Activated CD4-positive, alpha-beta T cell treated with anti-CD3 and anti-CD28 coated beads for 24 hours (primary cell): ENCODE data around the gene RASA1.
"Not testable (repeated sequence)": the region's sequence is repeated elsewhere in the genome, so short reads cannot be mapped to it uniquely, and the experiment has no call there.

Experiments
- DNase-seq, 2 donors: peaks; one replicate each; pipeline ENCODE4 v3.0.0-alpha.2; 2020; ENCODE audit warnings: low read depth in 2 of 2

Gene RASA1

DNA sequence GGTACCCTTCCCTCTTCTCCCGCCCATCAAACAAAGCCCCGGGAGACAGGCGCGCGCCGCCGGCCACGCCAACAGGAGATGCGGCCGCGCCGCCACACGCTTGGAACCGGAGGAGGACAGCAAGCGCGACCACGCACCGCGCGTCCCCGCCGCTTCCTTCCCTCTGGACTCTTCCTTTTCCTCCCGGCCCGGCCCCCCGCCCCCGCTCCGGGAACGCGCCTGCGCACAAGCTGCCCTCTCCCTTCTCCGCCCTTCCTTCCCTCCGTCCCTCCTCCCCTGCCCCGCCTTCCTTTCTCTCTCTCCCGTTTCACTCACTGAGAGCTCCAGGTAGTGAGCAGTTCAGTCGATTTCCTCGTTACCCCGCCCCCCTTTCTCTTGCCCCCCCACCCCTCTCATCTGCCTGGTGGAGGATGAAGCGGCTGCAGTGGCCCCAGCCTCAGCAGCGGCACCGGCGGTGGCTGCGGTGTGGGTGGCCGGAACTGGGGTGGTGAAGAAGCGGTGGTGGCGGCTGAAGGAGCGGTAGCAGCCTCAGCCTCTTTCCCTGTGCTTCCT lies at the start of gene RASA1:
Gene RASA1 (plus strand): TSS at position 310 of the 552 bp plus-strand sequence. CDS start 569 bp downstream, outside the sequence.
- DNase-seq, result peak; percentile 84 to 86

DNA sequence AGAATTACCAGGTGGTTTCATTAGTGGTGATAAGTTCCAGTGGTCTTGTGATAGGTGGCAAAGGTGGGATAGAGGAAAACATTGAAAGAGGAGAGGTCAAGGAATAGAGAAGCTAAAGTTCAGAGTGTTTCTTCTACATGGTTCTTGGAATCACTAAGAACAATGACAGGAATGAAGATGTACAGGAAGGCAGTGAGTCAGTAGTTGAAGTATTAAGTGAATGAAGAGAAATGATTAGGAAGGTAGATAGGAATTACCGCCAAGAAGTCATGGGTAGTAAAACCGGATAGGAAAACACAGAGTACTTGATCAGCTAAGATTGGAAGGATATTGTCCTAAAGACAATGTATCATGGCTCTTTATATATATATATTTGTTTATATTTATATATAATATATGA lies 37.9 kb upstream of the RASA1 start:
- no peak for DNase-seq

GRCh38 chr5:87231037-87231808 lies 36.5 kb upstream of the RASA1 start:
- no peak for DNase-seq

DNA sequence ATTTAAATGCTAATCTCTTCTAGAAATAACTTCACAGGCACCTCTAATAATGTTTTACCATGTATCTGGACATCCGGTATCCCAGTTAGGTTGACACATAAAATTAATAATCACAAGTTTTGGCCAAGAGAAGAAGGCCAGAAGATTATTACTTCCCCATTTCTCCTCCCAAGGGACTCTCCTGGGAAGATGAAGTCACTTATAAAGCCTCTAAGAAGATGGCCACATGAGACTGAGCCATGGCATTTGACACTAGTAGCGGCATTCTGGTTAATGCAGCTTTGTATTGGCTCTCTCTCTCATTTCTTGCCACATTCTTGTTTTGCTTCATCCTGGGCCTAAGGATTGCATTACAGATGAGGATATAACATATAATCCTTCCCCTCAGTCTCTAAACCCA lies 34.5 kb upstream of the RASA1 start:
- DNase-seq, result no peak

DNA sequence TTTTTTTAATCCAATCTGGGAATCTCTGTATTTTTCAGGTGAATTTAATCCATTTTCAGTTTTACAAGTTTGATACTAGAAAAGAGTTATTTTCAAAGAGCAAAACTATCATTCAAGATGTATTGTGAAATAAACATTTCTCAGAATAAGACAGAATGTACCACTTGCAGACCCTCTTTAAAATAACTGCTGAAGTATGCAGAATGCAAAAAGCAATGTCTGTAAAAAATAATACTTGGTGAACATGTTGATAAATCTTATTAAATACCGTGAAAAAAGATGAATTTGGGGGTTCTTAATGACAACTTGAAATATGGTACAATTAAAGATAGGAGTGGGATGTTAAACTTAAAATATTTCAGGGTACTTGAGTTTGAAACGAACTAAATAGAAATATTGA lies 26.1 kb upstream of the RASA1 start:
- DNase-seq, result no peak

DNA sequence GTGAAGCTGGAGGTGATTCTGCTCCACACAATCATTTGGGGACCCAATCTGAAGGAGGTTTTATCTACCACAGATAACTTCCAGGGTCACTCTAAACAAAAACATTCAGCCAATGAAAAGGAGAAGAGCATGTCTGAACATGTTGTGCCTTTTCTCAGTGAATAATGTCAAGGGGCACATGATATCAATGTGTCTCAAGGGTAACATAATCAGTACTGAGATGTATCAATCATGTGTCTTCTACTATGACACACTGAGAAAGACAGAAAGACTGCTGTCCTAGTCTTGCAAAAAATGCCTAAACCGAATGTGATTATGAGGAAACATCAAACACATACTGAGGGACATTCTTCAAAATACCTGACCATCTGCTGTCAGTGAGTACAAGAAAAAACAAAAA lies 25.4 kb upstream of the RASA1 start:
- no peak for DNase-seq

DNA sequence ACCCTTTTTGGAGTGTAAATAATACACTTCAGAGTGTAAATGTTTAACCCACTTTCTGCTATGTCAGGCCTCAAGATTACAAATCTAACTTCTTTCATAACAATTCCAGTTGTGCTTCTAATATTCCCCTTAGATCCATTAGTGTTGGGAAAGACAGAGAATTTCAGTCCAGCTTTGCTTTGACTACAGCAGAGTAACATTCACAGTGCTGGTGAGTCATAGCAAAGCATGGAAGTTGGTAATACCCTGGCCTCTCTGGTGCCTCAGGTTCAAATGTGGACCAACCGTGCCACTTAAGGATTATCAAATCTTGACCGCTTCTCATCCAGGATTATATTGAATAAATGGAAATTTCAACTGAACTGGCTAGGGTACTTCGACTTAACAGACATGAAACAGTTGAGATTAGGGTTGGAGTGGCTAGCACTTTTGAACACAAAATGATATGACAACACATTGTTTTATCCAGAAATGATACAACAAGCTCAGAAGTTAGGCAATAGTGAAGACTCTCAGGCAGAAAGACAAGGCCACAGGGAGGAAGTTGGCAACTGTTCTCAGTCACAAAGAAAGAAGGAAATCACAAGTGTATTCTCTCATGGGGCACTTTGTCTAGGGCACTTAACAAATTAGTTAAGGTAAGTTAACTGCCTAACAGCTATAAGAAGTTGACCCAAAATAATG lies 24.4 kb upstream of the RASA1 start:
- no peak for DNase-seq

- no peak for DNase-seq
Measured at GRCh38 chr5:87245451-87245850, 22.2 kb upstream of the RASA1 start.

- no peak for DNase-seq
Measured at GRCh38 chr5:87246061-87246460, 21.6 kb upstream of the RASA1 start.

DNA sequence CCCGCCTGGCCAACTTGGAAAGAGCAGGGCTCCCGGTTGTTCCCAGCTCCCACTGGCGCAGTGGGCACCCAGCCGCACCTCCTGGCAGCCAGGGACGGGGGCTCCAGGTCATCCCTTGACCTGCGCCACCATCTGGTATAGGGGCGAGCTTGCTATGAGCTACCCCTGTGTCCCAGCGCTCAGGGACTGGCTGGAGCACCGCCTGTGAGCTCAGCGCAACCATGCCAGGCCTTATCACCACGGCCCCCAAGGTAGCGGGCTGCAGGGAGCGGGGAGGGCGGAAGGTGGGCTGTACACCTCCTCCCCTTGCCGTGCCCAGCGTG lies 15.4 kb upstream of the RASA1 start:
- DNase-seq, result no peak

DNA sequence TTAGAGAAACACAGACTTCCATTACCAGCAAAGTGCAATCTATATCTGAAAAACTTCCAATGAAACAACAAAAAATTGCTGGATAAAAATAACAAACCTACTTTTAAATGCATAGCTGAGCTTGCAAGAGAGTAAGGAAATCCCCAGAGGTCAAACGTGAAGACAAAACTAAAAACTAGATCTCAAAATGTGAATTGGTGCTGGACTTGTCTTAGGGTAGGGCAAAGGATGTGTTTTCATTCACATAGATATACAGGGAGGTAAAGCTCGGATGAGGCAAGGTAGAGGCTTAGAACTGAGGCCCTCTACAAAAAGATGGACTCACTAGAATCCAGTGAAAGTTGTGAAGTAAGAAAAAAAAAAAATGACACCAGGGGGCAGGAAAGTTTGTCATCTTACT lies 13.6 kb upstream of the RASA1 start:
- no peak for DNase-seq

DNA sequence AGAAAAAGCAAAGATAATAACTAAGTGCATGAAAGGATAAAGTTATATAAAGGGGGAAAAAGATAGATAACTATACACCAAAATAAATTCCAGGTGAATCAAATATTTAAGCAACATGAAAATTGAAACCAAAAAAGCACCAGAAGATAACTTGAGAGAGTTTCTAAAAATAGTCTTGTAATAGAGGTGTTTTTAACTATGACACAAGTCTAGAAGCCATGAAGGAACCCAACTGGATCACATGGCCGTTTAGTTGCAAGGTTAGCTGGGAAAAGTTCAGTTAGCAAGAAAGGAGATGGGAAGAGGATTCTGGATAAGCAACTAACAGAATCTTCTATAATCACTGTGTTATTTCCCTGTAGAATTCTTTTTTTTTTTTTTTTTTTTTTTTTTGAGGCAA lies 9.2 kb upstream of the RASA1 start:
- no peak for DNase-seq

- DNase-seq, result no peak
Measured at GRCh38 chr5:87260604-87261192, 7.0 kb upstream of the RASA1 start.

GRCh38 chr5:87263498-87263897 lies 4.2 kb upstream of the RASA1 start:
- DNase-seq, result no peak

DNA sequence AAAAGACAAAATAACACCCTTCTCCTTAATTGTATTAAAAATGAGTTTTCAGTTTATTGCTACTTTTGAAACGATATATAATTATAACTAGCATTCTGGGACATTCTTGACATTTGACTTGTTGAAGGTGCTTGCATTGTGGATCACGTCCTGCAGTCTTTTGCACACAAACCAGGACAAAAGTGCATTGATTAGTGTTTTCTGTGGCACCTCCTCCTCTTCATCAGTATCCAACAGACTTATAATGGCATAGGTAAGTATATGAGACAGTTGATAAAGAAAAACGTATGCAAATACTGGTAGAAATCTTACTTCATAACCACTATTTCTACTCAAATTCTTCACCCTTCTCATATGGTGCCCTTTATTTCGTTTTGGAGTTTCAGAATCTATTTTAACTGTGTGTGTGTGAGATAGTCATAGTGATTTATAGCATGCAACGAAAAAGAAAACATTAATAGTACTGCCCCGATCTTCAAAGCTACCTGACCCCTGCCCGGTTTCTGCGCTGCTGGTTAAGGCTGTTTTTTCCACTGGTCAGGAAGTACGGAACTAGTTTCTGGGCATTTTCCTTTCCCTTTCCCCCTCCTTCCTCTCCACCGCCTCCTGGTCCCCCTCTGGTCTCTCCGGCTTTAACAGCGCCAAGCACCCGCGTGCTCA lies 639 bp upstream of the RASA1 start:
- DNase-seq, result no peak

- DNase-seq, result peak in 1 of 2 donors; percentile 50
Measured at GRCh38 chr5:87268126-87268969, 665 bp downstream of the RASA1 start.

DNA sequence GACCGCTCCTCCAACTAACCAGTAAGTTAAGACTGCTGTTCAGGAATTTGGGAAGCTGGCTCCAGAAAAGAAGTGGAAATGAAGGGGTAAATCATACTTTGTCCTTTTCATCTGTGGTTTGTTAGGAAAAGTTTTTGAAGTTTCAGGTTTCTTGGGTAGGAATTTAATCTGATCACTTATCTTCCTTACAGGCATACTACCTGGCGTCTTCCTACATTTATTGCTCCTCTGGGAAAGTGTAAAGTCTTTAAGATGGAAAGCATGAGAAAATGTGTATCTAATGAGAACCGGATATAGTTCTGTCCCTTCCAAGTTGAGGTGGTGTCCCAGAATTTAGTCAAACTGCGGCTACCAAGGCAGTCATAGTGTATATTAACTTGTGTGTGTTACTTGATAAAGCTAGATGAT lies 1.3 kb downstream of the RASA1 start:
- no peak for DNase-seq

DNA sequence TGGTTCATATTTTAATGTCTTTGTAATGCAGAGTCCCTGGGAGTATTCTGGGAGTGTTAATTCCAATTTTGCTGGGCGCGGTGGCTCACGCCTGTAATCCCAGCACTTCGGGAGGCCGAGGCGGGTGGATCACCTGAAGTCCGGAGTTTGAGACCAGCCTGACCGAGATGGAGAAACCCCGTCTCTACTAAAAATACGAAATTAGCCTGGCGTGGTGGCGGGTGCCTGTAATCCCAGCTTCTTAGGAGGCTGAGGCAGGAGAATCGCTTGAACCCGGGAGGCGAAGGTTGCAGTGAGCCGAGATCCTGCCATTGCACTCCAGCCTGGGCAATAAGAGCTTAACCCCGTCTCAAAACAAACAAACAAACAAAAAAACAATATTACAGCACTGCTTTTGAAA lies 3.2 kb downstream of the RASA1 start:
- not testable (repeated sequence) for DNase-seq

DNA sequence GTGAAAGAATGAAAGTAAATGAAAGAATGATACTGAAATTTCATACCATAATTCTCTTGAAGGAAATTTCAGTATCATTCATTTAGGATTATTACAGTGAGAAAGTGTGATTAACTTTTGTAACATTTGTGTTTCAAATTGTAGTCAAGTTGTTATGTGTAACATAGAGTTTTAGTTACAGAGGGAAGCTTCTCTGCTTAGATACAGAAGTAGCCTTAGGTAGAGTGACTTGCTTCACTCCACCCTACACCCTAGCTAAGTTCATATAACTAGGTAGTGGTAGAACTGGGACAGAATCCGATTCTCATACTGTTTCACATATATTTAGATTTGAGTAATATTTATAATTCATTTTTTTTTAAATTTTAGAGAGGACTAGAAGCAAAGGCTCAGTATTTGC lies 9.0 kb downstream of the RASA1 start:
- no peak for DNase-seq

GRCh38 chr5:87277279-87277835 lies 9.7 kb downstream of the RASA1 start:
- no peak for DNase-seq

DNA sequence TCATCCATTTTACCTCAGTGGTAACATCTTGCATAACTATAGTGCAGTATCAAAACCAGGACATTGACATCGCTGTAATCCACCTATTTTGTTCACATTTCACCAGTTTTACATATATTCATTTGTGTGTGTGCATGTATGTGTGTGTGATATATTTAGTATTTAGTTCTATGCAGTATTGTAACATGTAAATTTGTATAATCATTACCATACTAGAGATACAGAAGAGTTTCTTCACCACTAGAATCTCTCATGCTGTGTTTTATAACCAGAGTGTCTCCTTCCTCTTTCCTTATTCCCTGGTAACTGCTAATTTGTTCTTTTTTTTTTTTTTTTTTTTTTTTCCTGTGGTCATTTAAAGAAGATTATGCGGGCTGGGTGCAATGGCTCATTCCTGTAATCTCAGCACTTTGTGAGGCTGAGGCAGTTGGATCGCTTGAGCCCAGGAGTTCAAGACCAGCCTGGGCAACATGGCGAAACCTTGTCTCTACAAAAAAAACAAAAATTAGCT lies 11.0 kb downstream of the RASA1 start:
- no peak for DNase-seq
